ENCODE results near the gene FOXRED1. TPM values are rescaled to one million over a fixed set of nuclear protein-coding genes. Genes with fewer than 3 reads are reported as not detected.

Gene FOXRED1
- total RNA-seq, 1 donor from 2014 or later: 32.1 TPM

GRCh38 chr11:126310992-126311310 lies 42.0 kb downstream of the FOXRED1 start:
- peak; percentile 19 for DNase-seq (ENCODE audit: low read depth)

GRCh38 chr11:126311401-126312291 lies 42.7 kb downstream of the FOXRED1 start:
- no peak for DNase-seq (ENCODE audit: low read depth)

GRCh38 chr11:126312961-126313360 lies 44.0 kb downstream of the FOXRED1 start:
- no peak for DNase-seq (ENCODE audit: low read depth)

GRCh38 chr11:126313826-126314225 lies 44.9 kb downstream of the FOXRED1 start:
- DNase-seq (ENCODE audit: low read depth): no peak

- DNase-seq (ENCODE audit: low read depth): no peak
Measured at GRCh38 chr11:126317432-126317755, 48.4 kb downstream of the FOXRED1 start.

- DNase-seq (ENCODE audit: low read depth): peak; percentile 73
Measured at GRCh38 chr11:126317756-126318573, 49.0 kb downstream of the FOXRED1 start.

- peak; percentile 96 for DNase-seq (ENCODE audit: low read depth)
Measured at GRCh38 chr11:126318574-126319373, 49.8 kb downstream of the FOXRED1 start.

GRCh38 chr11:126319374-126319740 lies 50.4 kb downstream of the FOXRED1 start:
- DNase-seq (ENCODE audit: low read depth): peak; percentile 45

GRCh38 chr11:126322996-126323395 lies 54.0 kb downstream of the FOXRED1 start:
- DNase-seq (ENCODE audit: low read depth): no peak

GRCh38 chr11:126327281-126328000 lies 58.5 kb downstream of the FOXRED1 start:
- no peak for DNase-seq (ENCODE audit: low read depth)

Other genes with a start within 250 kb of the FOXRED1 start
- 73.4 and 147 TPM in 2 replicates for gene CDON, start 206.3 kb upstream of the FOXRED1 start, total RNA-seq
- 37.6 and 47.0 TPM in 2 replicates for gene RPUSD4, start 57.5 kb upstream of the FOXRED1 start, total RNA-seq
- 33.8 and 34.2 TPM in 2 replicates for gene FAM118B, start 57.4 kb upstream of the FOXRED1 start, total RNA-seq
- gene SRPRA, start 259 bp upstream of the FOXRED1 start, total RNA-seq: 143 and 157 TPM in 2 replicates
- 3.7 and 3.9 TPM in 2 replicates for gene TIRAP, start 13.9 kb downstream of the FOXRED1 start, total RNA-seq
- 14.6 and 19.4 TPM in 2 replicates for gene DCPS, start 34.9 kb downstream of the FOXRED1 start, total RNA-seq
- gene ST3GAL4, start 86.5 kb downstream of the FOXRED1 start, total RNA-seq: 24.2 and 25.2 TPM in 2 replicates

Measured in myocyte (in vitro differentiated cells).